NOMO-1 treated with dmso at 0.1 percent for 144 hours (cell line): ENCODE results near the gene THSD4.
"Not testable (repeated sequence)": the region's sequence is repeated elsewhere in the genome, so short reads cannot be mapped to it uniquely, and the experiment has no call there.

Source experiments
- DNase-seq: peaks from one replicate; lab custom pipeline; 2025; ENCODE audit not compliant: unreplicated experiment; lab: John Stamatoyannopoulos, UW

THSD4 gene

DNA sequence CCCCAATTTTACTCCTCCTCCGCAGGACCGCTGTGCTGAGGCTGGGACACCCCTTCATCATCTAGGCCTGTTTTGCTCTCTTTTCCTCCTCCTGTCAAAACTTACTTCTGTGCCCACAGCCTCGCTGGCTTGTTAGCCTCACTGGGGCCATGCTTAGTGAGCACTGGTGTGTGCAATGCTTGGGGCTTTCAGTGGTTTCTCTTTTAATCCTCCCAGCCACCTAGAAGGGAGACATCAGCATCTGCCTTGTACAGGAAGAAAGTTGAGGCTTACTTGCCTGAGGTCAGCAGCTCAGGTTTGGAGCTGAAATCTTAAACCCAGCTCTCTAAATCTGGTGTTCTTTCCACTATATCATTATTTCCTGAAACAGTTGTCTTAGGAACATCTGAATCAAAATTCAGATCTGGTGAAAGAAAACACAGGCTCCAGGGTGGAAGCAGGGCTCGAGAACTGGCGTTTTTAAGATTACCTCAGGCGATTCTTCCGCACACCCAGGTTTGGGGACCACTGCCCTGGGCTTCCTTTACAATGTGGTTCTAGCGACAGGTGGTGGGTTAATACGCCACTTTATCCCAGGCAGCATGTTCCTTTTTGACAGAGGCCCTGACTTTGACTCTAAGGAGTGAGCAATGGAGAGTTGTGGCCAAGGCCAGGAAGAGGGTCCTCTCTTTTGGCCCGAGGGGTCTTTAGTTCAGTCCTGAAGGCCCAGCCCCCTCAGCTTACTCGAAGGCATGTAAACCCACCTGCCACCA is 3.8 kb downstream of the THSD4 start:
- DNase-seq: no peak

DNA sequence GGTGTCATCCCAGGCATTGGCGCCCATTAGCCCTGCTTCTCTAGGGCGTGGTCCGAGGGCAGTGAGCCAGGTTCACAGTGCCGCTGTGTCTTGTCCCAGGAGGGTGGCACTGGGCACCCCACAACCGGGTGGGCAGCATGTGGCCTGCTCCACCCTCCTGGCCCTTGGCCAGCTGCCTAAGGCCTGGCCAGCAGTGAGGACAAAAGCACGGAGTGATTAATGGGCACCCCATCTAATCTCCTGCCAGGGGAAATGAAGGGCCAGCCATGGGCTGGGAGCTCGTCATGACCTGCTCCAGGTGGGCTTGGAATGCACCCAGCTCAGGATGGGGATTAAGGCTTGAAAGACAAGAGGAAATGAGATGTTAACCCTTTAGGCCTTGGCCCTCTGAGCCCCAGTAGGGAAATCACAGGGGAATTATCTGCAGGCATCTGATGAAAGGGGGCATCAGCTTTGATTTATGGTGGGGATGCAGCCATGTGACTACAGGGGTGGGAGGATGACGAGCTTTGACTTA is 5.2 kb downstream of the THSD4 start:
- no peak for DNase-seq

DNA sequence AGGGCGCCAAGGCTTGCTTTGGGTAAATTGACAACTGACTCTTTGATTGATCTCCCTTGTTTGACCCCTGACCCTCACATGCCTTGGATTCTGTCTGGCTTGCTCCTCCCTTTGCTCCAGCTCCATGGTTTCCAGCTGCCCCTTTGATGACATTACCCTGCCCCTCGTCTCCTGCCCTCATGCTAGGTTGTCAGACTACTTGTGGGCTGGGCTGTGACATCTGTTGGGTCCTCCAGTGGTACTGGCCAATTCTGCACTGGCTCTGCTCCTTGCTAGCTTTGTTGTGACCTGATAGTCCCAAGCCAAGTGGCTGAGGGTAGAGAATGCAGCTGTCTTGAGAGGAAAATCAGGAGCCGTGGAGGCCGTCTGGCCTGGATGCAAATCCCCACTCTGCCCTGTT is 6.2 kb downstream of the THSD4 start:
- no peak for DNase-seq

GRCh38 chr15:71124937-71125790 is 9.9 kb downstream of the THSD4 start:
- DNase-seq: no peak

DNA sequence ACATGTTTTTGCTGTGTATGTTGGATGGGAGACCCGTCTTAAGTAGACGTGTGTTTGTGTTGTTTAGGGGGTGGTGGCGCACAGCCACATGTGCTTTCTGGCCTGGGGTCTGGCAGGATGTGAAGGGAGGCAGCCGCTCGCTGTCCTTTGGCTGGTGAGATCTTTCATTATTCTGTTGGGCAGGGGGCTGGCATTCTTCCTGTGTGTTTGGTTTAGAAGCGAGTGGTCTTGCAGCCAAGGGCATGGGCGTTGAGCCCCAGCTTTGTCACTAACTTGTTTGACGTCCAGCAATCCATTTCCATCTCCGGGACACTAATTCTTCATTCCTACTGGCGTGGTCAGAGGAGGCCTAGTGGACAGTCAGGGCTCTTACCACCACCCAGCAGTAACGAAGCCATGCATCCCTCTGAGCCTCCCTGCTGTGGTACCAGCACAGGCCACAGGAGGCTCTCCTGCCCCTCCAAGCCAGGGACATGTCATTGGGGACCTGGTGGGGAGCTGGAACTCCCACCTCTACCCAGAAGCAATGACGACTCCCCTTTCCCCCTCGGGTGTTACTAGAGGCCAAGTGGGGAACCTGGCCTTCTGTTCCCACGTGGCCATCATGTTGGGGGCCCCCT is 10.7 kb downstream of the THSD4 start:
- no peak for DNase-seq

DNA sequence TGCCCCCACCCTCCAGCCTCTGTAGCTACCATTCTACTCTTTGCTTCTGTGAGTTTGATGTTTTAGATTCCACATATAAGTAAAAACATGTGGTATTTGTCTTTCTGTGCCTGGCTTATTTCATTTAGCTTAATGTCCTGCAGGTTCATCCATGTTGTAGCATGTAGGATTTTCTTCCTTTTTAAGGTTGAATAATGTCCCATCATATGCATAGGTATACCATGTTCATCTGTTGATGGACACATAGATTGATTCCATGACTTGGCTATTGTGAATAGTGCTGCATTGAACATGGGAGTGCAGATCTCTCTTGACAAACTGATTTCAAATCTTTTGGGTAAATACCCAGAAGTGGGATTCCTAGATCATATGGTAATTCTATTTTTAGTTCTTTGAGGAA is 11.8 kb downstream of the THSD4 start:
- no peak for DNase-seq

DNA sequence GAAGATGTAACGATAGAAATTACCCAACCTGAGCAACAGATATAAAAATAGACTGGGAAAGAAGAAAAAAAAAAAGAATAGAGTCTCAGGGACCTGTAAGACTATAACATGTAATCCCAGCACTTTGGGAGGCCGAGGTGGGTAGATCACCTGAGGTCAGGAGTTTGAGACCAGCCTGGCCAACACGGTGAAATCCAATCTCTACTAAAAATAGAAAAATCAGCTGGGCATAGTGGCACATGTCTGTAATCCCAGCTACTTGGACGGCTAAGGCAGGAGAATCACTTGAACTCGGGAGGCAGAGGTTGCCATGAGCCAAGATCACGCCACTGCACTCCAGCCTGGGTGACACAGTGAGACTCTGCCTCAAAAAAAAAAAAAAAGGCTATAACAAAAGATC is 12.9 kb downstream of the THSD4 start:
- DNase-seq: not testable (repeated sequence)

DNA sequence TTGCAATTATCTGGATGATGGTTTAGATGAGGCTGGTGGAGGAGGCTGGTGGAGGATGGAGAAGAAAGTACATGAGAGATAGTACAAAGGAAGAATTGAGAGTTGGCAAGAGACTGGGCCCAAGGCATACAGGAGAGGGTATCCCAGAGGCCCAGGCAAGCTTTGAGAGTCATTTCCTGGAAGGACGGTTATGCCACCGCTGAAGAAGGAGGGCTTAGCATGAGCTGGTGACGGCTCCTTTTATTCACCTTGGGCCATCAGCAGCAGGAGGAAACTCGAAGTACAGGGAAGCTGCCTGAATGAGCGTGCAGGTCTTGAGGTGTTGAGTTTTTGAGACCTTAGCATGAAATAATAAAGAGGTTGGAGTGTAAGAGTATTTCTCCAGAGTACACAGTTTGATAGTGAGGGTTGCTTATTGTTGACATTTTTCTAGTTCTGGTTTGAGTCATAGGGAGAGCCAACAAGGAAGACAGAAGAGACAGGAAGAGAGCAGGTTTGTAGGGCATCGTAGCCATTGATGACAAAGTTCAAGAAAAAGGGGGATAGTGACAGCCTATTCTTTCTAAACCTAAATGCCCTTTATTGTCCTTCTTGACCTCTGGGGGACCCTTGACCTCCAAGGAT is 13.8 kb downstream of the THSD4 start:
- DNase-seq: no peak

GRCh38 chr15:71129669-71130068 is 14.4 kb downstream of the THSD4 start:
- no peak for DNase-seq

GRCh38 chr15:71131601-71132362 is 16.5 kb downstream of the THSD4 start:
- no peak for DNase-seq

GRCh38 chr15:71133747-71134472 is 18.6 kb downstream of the THSD4 start:
- no peak for DNase-seq

- DNase-seq: no peak
Measured at GRCh38 chr15:71136159-71136783, 21.0 kb downstream of the THSD4 start.

GRCh38 chr15:71136793-71137518 is 21.7 kb downstream of the THSD4 start:
- DNase-seq: no peak

GRCh38 chr15:71138473-71138872 is 23.2 kb downstream of the THSD4 start:
- no peak for DNase-seq

- no peak for DNase-seq
Measured at GRCh38 chr15:71139241-71139640, 24.0 kb downstream of the THSD4 start.

- DNase-seq: no peak
Measured at GRCh38 chr15:71141572-71141971, 26.3 kb downstream of the THSD4 start.

- DNase-seq: no peak
Measured at GRCh38 chr15:71142780-71143179, 27.5 kb downstream of the THSD4 start.

GRCh38 chr15:71143373-71144310 is 28.4 kb downstream of the THSD4 start:
- DNase-seq: no peak
